DMS79 treated with DMSO at 0.1 percent for 48 hours (cell line): Measurements from ENCODE around the gene SNX17.
"Not testable (repeated sequence)": the region's sequence is repeated elsewhere in the genome, so short reads cannot be mapped to it uniquely, and the experiment has no call there.

Experiments used
- DNase-seq: peaks from one replicate; lab custom pipeline; 2025; lab: John Stamatoyannopoulos, UW

Gene SNX17

GRCh38 chr2:27370026-27370815 lies at the start of gene SNX17, which contains the start of gene EIF2B4:
SNX17 (plus strand) TSS chr2:27370616; CDS start chr2:27370744, 128 bp downstream.
EIF2B4 (minus strand) TSS chr2:27370338; CDS start chr2:27370314, 24 bp downstream.
- DNase-seq = peak; percentile 98

GRCh38 chr2:27320958-27321543 lies 49.4 kb upstream of the SNX17 start:
- no peak for DNase-seq

- DNase-seq = no peak
Observed at GRCh38 chr2:27322301-27322765, 48.1 kb upstream of the SNX17 start.

GRCh38 chr2:27322766-27323595 lies 47.4 kb upstream of the SNX17 start, which contains the start of gene MPV17:
MPV17 (minus strand) TSS chr2:27323097; CDS start chr2:27322517, 580 bp downstream.
- peak; percentile 95 for DNase-seq

- no peak for DNase-seq
Observed at GRCh38 chr2:27323596-27324285, 46.7 kb upstream of the SNX17 start.

GRCh38 chr2:27324720-27325119 lies 45.7 kb upstream of the SNX17 start:
- no peak for DNase-seq

GRCh38 chr2:27335311-27335710 lies 35.1 kb upstream of the SNX17 start:
- DNase-seq = no peak

GRCh38 chr2:27336173-27336572 lies 34.2 kb upstream of the SNX17 start:
- no peak for DNase-seq

- no peak for DNase-seq
Observed at GRCh38 chr2:27347641-27348040, 22.8 kb upstream of the SNX17 start.

- no peak for DNase-seq
Observed at GRCh38 chr2:27350106-27350693, 20.2 kb upstream of the SNX17 start.

- no peak for DNase-seq
Observed at GRCh38 chr2:27351802-27352598, 18.4 kb upstream of the SNX17 start.

- DNase-seq = not testable (repeated sequence)
Observed at GRCh38 chr2:27353386-27353761, 17.0 kb upstream of the SNX17 start.

GRCh38 chr2:27353762-27354596 lies 16.4 kb upstream of the SNX17 start:
- DNase-seq = no peak

- no peak for DNase-seq
Observed at GRCh38 chr2:27354597-27354927, 15.9 kb upstream of the SNX17 start.

- peak; percentile 64 for DNase-seq
Observed at GRCh38 chr2:27356056-27356381, 14.4 kb upstream of the SNX17 start.

GRCh38 chr2:27356382-27357181 lies 13.8 kb upstream of the SNX17 start, which contains the start of gene GTF3C2:
GTF3C2 (minus strand) TSS chr2:27356764; CDS start chr2:27343554, 13,210 bp downstream.
- DNase-seq = peak; percentile 94

- DNase-seq = no peak
Observed at GRCh38 chr2:27362678-27363420, 7.6 kb upstream of the SNX17 start.

GRCh38 chr2:27363933-27364332 lies 6.5 kb upstream of the SNX17 start:
- DNase-seq = no peak
